DMS 273 (cell line): Measurements from ENCODE around the gene MMS19.

ENCODE experiments used
- DNase-seq: peaks from one replicate; lab custom pipeline; 2025; ENCODE audit not compliant: unreplicated experiment; lab: John Stamatoyannopoulos, UW

MMS19 gene

DNA sequence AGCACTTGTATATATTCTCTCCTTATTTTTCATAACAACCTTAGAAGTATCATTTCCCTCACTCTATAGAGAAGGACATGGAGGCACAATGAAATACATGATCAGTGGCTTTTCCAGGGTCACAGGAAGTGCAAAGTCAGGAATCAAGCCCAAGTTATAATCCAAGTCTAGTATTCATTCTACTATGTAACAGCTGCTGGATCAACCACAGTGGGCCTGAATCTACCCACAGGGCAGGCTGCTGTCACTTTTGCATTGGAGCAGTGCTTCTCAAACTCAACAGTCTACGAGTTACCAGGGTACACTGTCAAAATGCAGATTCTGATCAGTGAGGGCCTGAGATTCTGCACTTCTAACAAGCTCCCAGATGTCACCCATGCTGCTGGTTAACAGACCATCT is 34.0 kb downstream of the MMS19 start:
- DNase-seq, result no peak

DNA sequence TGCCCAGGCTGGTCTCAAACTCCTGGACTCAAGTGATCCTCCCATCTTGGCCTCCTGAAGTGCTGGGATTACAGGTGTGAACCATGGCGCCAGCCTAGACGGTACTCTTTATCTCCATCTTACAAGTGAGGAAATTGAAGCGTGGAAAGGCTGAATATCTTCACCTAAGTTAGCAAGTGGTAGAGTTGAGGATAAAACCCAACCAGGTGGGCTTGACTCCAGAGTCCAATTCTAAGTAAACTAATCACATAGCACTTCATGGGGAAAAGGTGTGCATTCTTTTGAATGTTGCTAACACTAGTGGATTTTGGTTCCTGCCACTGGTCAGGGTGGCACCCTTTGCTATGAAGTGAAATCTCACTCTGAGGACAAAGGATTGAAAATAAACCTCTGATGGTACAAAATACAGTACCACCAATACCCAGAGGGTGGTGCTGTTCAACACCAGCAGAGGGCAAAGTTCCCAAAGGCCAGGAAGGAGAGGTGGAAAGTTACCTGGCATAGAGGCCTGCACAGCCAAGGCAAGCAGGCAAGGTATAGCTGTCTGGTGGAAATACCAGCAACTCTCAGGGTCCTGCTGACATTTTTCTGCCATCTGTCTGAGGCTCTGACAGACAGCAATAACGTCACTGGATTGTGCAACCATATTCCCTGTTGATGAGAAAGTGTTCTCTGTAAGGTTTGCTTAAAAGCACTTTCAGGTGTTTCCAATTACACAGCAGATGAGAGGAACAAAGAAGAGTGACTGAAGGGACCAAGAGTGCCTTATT is 34.7 kb downstream of the MMS19 start:
- DNase-seq, result peak; percentile 65

DNA sequence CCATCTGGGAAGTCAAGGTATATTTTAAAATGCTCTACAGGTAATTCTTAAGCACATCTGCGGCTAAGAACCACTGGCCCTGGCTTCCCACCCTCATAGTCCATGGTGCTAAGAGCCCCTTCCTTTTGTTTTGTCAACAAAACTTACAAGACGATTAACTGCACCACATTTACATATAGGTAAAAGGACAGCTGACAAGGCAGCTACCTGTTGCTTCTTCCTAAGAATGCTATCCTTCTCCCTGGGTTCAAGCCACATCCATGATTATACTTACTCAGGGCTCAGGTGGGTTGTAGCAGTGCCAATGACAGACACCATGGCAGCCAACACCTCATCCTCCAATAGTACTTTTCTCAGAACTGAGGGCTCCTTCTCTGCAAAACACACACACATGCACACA is 35.9 kb downstream of the MMS19 start:
- no peak for DNase-seq

DNA sequence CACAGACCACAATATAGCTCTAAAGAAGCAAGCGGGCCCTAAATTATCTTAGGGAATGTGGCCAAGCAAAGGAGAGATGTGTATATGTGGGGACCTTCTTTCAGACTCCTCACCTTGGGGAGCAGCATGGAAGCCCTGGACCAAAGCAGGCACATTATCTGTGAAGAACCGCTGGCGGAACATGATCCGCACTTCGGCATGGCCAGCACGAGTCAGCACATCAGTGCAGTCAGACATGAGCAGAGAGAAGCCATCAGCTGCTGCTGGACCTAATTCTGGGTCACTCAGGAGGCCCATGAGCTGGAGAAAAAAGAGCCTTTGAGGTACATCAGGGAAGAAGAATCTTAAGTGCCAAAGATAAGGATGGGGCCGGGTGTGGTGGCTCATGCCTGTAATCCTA is 38.3 kb downstream of the MMS19 start:
- DNase-seq, result no peak

DNA sequence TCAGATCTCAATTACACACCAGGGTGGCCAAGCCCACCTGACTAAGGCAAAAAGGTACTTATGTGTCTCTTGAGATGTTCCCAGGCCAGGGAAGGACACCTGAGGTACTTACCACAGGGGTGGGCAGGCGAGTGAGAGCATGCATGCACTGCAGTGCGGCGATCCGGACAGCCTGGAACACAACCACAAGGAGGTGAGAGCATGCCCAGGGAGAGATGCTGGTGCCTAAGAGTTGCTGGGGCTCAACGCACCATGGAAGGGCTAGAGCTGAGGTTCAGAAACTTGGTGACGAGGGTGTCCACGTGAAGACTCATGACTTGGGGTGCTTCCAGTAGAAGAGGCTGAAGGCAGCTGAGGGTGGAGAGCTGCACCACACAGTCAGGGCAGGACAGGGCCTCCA is 39.1 kb downstream of the MMS19 start:
- DNase-seq, result no peak

DNA sequence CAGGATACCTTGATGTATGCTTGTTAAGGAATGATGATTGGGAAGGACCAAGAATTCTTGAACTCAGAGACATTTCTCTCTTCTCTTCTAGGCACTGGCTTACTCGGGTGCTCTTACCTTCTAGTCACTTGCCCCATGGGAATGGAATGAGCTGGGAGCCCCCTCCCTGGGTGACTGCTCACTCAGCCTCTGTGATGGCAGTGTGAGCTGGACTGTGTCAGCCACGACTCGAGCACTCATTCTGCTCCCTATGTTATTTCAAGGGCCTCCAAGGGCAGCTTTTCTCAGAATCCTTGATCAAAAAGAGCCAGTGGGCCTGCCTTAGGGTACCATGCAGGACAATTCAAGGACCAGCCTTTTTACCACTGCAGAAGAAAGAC is 41.5 kb downstream of the MMS19 start:
- DNase-seq, result no peak

DNA sequence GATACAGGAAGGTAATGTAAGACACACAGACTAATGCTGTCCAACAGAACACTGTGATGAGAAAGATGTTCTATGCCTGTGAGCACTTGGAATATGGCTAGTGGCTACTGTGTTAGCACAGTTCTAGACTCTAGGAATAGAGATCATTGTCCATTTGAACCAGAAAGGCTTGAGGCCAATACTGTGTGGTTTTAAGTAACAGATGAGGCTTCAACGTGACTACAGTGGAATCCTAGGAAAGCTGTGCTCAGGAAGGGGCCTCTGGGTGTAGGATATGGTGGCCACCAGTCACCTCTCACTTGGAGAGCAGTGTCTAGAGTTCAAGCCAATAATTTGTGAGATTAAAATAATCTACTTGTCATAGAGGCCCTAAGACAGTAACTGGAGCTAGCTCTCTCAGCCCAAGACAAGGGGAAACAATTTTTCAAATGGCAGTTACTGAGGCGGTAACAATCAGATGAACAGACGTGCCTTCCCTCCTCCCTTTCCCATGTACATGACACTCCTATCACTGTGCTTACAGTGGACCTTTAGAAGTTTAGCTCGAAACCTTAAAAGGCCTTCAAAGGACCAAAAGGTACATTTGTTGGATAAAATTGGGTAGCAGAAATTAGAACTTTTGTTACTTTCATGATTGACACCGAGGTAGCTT is 42.1 kb downstream of the MMS19 start:
- DNase-seq, result no peak

DNA sequence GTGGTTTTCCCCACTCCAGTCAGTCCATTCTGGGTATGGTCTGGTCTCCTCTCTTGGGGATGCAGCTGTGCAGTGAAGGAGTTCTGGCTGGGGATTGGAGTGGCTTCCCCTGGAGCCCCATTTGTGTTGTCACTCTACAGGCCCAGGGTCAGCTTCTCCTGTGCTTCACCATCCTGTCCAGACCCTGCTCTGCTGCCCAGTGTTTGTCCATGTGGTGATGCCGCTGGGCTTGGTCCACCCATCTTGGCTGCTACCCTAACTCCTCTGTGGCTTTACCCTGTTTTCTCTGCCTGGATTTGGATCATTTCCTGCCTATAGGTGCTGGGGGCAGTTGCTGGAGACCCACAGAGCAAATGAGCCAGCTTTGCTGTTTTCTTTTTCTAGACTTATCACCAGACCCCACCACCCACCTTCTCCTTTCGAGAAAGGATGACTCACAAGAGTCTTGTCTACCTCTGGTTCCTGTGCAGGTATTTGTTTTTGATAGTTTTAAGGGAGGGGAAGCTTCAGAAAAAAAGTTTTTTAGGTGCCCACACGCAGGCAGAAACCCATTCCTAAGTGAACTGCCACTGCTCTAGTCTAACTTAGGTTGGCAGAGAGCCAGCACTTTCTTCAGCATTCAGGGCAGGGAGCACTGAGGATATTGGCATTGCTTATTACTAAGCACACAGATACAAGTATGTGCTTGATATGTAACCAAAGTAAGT is 43.7 kb downstream of the MMS19 start:
- peak; percentile 36 for DNase-seq

DNA sequence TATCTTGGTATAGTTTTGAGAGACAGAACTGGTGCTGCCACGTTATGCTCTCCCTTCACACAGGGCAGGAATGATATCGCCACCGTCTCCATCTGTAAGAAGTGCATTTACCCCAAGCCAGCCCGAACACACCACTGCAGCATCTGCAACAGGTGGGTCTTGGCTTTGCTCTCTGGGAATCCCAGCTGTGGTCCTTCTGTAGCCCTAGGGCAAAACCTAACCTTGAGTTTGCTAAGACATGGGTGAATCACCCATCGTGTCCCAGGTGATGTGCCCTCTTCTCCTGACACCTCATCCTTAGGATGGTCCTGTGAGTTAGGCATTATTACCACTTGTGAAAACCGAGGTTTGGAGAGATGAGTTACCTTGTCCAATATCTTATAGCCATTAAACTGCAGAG is 45.9 kb downstream of the MMS19 start:
- no peak for DNase-seq

DNA sequence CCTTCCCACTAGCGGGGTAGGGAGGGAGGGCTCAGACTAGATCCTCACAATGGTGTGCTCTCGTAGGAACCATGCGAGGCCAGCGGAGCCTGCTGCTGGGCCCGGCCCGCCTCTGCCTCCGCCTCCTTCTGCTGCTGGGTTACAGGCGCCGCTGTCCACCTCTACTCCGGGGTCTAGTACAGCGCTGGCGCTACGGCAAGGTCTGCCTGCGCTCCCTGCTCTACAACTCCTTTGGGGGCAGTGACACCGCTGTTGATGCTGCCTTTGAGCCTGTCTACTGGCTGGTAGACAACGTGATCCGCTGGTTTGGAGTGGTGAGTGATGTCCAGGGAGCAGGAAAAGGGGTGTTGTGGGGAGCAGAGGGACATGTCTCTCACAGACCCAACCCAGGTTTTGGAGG is 46.6 kb downstream of the MMS19 start:
- no peak for DNase-seq

DNA sequence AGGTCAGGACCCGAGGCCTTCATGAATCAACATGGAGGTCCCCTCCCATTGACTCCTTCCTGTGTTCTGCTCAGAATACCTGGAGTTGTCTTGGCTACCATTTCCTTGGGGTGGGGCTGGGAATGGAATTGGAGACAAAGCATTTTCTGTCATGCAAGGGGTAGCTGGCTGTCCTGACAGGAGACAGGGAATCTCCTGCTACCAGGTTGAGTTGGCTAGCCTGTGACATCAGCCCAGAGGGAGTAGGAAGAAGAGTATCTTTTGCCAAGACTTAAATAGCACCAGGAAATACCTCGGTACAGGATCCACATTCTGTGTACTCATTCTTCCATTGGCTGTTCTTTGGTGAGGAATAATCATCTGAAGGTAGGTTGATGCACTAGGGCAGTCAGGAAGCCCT is 47.4 kb downstream of the MMS19 start:
- DNase-seq, result no peak

DNA sequence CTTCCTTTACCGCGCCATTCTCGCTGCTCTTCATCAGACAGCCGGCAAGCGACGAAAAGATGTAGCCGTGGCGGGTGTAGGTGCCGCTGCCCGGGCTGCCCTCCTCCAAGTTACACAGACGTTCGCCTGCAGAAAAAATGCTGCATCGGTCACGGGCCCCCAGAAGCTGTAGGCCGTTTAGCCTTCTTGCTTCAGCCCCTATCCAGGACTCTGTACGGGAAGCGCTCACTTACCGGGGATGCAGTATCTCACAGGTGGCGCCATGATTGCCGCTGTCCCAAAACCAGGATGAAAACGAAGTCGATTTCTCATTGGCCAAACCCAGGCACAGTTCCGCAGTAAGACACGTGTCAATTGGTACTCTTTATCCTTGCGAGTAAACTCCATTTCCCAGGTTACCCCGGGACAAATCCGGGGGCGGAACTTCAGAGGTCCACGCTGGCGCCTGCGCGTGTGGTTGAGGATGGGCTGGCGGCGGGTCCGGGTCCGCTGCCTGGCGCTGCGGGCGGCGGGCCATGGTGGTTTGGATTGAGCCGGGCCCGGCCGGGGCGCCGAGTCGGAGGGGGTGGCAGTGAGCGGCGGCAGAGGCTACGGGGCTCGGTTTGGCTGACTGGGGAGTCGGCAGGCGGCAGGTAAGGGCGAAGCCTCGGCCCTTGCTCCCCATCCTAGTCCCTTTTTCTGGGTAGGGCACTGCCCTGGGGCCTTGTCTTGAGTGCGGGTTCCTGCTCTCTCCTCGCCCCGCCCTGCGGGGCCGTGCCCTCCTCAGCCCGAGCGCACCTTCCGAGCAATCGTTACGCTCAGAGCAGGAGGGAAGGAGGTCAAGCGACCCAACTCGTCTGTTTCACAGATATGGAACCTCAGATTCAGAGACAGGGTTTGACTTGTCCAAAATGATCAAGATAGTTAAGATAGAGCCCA is 52.2 kb downstream of the MMS19 start, which contains the start of the genes EXOSC1 and ZDHHC16:
Gene EXOSC1 (minus strand): TSS at position 285 of the 918 bp plus-strand sequence. CDS start 21 bp downstream, at position 264.
Gene ZDHHC16 (plus strand): TSS at position 454 of the 918 bp plus-strand sequence. CDS start 5,501 bp downstream, outside the sequence.
- DNase-seq, result peak; percentile 97

DNA sequence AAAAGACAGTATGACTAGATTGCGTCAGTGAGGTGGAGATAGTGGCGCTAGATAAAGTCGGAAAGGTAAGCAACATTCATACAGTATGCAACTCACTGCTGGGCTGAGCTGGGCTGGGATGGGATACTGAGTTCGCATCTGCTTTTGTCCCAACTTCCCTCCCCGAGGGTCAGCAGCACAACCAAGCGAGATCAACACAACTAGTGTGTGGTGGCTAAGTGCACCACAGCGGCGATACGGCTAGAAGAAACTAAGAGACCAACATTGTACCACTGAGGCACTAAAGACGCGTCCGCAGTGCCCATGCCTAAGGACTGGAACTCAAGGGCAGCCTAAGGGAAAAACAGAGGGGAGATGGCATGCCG is 52.9 kb downstream of the MMS19 start:
- DNase-seq, result no peak

DNA sequence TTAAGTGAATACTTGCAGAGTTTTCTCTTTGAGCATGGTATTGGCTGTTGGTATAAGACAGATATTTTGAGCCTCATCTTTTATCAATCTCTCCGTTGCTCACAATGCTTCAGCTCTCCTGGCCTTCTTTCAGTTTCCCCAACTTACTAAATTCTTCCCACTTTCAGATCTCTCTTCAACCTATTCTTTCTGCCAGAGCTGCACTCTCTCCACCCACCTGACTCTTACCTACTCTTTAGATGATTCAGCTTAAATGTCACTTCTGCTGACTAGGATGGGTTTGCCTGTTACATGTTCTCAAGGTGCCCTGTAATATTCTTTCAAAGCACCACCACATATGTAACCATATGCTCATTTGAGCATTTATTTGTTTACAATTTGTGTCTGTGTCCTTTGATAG is 54.0 kb downstream of the MMS19 start:
- no peak for DNase-seq

DNA sequence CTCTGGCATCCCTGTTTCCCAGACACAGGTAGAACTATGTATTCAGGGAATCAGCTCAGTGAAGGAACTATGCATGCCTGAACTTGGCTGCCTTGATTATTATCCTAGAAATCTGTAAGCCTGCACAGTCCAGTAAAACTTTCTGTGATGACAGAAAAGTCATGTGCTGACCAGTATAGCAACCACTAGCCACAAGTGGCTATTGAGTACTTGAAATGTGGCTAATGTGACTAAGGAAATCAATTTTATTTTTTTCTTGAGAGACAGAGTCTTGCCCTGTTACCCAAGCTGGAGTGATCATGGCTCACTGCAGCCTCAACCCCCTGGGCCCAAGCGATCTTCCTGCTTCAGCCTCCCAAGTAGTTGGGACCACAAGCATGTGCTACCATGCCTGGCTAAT is 55.9 kb downstream of the MMS19 start:
- no peak for DNase-seq

DNA sequence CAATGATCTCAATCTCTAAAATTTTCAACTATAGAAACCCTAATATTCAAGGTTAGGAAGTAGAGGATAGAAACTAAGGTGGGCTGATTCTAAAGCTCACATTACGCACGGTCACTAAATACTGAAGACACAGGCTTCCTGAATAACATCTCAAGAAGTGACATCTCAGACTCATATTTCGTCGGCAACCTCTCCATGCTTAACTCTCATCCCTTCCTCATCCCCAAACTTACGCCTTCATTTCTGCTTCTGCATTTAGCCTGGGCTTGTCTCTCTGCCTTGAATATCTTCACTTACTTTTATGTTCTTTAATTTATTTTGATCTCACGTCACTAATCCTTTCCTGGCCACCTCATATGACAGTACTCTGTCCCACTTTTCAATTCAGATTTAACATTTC is 63.0 kb downstream of the MMS19 start:
- DNase-seq, result no peak

DNA sequence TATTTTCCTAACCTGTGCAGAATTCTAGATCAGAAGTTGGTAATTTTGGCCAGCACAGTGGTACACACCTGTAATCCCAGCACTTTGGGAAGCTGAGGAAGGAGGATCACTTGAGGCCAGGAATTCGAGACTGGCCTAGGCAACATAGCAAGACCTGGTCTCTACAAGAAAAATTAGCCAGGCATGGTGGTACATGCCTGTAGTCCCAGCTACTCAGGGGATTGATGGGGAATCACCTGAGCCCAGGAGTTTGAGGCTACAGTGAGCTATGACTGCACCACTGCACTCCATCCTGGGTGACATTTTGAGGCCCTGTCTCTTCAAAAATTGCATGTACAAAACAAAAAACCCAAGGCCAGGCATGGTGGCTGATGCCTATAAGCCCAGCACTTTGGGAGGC is 63.7 kb downstream of the MMS19 start:
- no peak for DNase-seq

DNA sequence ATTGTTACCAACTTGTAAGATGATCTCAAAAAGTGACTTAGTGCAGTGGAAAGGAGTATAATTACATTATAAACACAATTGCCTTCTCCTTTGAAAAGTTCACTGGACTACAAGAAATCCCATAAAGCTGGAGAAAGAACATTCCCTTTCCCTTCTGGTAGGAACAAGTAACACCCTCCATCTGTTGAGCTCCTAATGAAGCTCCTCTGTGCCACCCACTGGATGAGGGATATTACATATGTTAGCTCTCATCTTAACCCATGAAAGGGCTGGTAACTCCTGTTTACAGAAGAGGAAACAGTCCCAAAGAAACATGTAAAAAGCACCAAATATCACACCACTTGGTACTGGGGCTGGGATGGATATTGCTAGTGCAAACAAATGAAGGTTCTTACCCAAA is 64.2 kb downstream of the MMS19 start:
- peak; percentile 75 for DNase-seq

DNA sequence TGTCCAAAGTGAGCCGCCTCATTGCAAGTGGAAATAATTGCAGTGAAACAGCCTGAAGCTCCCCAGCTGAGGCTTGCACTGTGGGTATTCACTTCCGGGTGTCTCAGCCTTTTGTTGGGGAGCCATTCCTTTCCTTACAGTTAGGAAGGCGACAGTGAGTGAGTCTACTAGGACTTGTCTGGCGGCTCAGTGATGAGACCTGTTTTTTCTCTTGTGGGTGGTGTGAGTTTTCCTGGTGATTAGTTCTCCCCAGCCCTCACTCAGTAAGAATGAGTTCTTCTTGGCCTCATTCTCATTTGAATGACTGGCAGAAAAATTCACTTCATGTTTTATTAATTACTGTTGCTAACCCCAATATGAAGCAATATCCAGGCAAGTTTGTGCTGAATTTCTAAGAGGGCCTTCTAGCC is 69.6 kb downstream of the MMS19 start:
- DNase-seq, result no peak

DNA sequence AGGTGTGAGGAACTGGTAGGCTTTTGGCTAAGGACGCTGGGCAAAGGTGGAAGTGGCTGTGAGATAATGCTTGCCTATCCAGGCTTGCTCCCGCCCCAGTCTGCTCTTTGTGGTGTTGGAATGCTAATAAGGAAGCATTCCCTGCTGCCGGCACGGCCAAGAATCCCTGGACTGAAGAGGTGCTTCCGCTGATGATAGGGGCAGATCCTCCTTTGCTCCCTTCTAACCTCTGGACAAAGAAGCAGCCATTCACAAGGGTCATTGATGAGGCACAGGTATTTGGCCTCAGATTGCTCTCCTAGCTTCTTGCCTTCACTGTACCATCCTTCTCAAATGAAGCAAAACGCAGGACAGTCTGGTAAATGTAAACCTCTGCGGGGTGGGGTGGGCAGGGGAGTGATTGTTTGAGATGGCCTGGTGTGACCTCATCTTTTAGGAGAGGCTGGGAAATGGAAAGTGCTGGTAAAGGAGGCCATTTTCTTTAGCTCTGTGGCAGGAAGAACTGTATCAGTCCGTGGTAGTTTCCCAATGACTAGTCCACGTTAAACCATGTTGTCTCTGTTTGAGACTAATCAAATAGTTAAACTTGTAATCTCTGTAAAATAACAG is 70.5 kb downstream of the MMS19 start:
- peak; percentile 47 for DNase-seq
